Measurements from ENCODE around the gene ARHGAP26. TPM values are rescaled to one million over a fixed set of nuclear protein-coding genes. Genes with fewer than 3 reads are reported as not detected.

Gene ARHGAP26
- total and polyA plus RNA-seq, 4 donors, result 1.8 to 16.7 (median 4.1) TPM

GRCh38 chr5:143134269-143134668 is 364.1 kb downstream of the ARHGAP26 start:
- TF ChIP-seq EGR1 (IDR thresholded peaks at IDR 0.05; ENCODE audit: low read depth in 2 of 2) (no peak), JUND (IDR thresholded peaks at IDR 0.05) (no peak), HNF4A (conservative IDR thresholded peaks at IDR 0.05) (no peak), ATF3 (IDR thresholded peaks at IDR 0.05) (no peak), TAF1 (conservative IDR thresholded peaks at IDR 0.05) (no peak), MAX (IDR thresholded peaks at IDR 0.05) (no peak), REST (IDR thresholded peaks at IDR 0.05) (no peak), CTCF (IDR thresholded peaks at IDR 0.05; ENCODE audit: low read depth, low read length, missing input control) (no peak), GABPA (IDR thresholded peaks at IDR 0.05 in 1 of 2, conservative IDR thresholded peaks at IDR 0.05 in 1 of 2) (no peak), SP1 (IDR thresholded peaks at IDR 0.05) (no peak), FOXA2 (IDR thresholded peaks at IDR 0.05) (no peak), RAD21 (IDR thresholded peaks at IDR 0.05) (no peak), FOXA1 (IDR thresholded peaks at IDR 0.05) (no peak), YY1 (IDR thresholded peaks at IDR 0.05) (no peak), ZBTB33 (IDR thresholded peaks at IDR 0.05) (no peak), NR2F2 (IDR thresholded peaks at IDR 0.05) (no peak), RXRA (IDR thresholded peaks at IDR 0.05) (no peak), HNF4G (IDR thresholded peaks at IDR 0.05) (no peak)
- Histone ChIP-seq H3K4me1 (ENCODE audit: control insufficient read depth in 4 of 4, insufficient read depth in 4 of 4, low read length in 3 of 4) (peaks cover 0 to 2% (median 0%) of the 10 kb centered on the region in 4 donors), H3K27me3 (ENCODE audit: control insufficient read depth in 4 of 4, insufficient read depth in 4 of 4, low read length in 3 of 4) (no peaks in the 10 kb centered on the region), H3K9ac (ENCODE audit: low read depth in 1 of 2, low read length in 2 of 2) (no peak overlapping the region), H3K4me3 (ENCODE audit: low read depth in 1 of 3, low read length in 3 of 3) (no peak overlapping the region), H3K9me3 (ENCODE audit: control insufficient read depth in 4 of 4, low read length in 3 of 4) (no peaks in the 10 kb centered on the region), H3K36me3 (ENCODE audit: control insufficient read depth in 4 of 4, insufficient read depth in 3 of 4, low read depth in 1 of 4, low read length in 3 of 4) (peaks cover 0 to 5% (median 0%) of the 10 kb centered on the region in 4 donors), H3K27ac (ENCODE audit: low read depth in 1 of 2, low read length in 2 of 2) (no peak overlapping the region)
- no peak for DNase-seq (ENCODE audit: low spot score)
- 95% methylated on average over 3 of the region's 3 CpGs for WGBS

All from liver (tissue), 9 donors.